Stimulated activated CD4-positive, alpha-beta T cell treated with anti-CD3 and anti-CD28 coated beads, TNF-alpha, amount 100 ng/mL, for 1 hour (primary cell): ENCODE results near the gene WDR17.

Experiments
- DNase-seq, 3 donors: peaks; one replicate each; pipeline ENCODE4 v3.0.0-alpha.2; 2020; ENCODE audit warnings: low read depth in 3 of 3, low spot score in 1 of 3

The WDR17 gene

DNA sequence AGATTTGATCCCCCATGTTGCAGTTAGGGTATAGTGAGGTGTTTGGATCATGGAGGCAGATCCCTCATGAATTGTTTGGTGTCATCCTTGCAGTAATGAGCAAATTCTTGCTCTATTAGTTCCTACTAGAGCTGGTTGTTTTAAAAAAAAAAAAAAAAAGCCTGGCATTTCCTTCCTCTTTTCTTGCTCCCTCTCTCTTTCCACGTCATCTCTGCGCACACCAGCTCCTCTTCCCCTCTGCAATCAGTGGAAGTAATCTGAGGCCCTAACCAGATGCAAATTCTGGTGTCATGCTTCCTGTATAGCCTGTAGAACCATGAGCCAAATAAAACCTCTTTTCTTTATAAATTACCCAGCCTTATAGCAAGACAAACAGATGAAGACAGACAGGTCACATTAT lies 24.5 kb downstream of the WDR17 start:
- no peak for DNase-seq

DNA sequence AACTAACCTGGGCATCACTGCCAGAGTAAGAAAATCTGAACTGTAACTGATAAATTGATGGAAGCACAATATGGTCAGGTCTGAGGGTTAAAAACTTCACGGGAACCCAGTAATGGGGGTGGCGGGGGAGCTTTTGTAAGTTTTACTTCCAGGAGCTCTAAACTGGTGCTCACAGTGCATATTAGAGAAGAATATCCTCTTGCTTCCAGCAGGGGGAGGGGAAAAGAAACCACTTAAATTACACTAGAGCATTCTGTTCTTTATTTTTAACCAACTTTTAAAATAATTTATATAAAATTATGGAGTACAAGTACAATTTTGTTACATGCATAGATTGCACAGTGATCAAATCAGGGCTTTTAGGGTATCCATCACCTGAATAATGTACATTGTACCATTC lies 33.7 kb downstream of the WDR17 start:
- DNase-seq: no peak

- no peak for DNase-seq
These were observed 36.9 kb downstream of the WDR17 start for GRCh38 chr4:176102414-176103063.

DNA sequence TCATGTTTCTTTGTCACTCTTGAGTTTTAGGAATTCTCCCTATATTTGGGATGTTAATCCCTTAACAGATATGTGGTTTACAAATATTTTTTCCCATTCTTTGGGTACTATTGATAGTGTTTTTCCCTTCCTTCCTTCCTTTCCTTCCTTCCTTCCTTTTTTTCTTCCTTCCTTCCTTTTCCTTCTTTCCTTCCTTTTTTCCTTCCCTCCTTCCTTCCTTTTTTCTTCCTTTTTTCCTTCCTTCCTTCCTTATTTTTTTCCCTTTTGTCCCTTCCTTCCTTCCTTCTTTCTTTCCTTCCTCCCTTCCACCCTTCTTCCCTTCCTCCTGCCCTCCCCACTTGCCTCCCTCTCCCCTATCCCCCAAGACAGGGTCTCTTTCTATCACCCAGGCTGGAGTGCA lies 42.1 kb downstream of the WDR17 start:
- no peak for DNase-seq

- no peak for DNase-seq
These were observed 58.2 kb downstream of the WDR17 start for GRCh38 chr4:176123710-176124407.

DNA sequence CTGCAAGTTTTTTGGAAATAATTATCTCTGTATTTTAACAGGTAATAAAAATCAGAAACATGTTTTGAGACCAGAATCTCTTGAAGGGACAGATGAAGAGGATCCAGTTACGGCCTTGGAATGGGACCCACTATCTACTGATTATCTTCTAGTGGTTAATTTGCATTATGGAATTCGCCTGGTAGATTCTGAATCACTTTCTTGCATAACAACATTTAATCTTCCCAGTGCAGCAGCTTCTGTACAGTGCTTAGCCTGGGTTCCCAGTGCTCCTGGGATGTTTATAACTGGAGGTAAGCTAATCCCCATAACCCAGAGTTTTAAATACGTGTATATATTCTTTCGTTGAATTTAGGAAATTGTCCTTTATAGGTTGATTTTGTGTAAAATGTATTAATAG lies 59.4 kb downstream of the WDR17 start:
- DNase-seq: no peak

DNA sequence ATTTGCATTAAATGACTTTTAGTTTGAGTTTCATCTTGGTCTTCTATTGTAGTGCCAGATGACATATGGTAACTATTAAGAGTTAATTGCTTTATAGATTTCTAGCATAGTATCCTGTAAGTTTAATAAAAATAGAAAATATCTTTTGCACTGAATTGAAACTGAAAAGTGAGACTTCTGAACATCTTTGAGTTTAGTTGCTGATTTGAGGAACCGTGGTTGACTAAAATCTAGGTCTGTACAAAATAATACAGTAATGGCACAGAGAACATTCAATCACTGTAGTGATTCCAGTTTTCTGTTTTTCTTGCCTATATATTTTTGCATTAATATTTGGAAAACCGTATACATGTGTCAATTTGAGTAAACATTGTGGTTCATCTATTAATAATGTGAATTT lies 69.0 kb downstream of the WDR17 start:
- no peak for DNase-seq

DNA sequence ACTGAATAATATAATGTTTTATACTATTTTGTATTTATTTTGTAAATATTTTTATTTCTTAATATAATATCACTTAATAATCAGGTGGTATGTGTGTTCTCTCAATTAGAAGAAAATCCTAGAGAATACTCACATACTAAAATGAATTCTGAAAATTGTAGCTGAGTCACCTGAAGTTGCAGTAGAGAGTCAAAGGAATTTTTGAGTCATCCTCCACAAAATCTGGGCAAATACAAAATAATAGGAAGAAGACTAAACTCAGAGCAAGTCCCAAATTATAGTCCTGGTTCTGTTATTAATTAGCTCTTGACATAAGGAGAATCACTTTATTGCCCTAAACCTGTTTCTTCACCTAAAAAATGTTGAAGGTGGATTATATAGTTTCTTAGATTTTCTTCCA lies 72.0 kb downstream of the WDR17 start:
- no peak for DNase-seq

DNA sequence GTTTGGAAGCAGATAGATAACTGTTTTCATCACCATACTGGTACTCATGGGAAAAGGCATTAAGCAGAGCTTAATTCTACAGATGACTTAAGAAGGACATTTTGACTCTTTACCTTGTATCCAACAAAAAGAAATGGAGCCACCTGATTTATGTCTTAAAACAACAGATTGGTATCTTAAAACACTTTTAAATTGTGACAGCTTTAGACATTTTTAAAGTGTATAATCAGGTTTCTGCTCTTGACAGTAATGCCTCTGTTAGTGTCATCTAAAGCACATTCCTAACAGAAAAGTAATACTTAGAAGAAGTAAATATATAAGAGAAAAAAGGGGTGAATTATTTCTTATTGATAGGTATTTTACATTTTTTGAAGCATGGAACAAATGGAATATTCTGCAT lies 73.9 kb downstream of the WDR17 start:
- DNase-seq: no peak

DNA sequence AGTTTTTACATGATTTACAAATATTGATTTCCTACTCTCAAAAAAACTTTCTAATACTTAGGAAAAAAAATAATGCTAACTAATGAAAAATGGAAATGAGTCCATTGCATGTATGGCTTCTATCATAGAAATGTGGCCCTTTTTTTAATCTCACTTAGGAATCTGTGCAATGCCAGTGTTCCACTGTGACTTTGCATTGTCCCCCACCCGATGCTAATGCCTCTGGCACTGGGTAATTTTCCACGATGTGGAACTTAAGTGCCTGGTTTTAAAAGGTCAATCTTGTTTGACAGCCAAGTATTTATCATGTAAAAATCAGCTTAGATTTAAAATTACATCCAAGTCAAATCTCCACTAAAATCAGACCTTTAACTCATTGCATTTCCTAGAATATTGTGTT lies 76.6 kb downstream of the WDR17 start:
- no peak for DNase-seq

DNA sequence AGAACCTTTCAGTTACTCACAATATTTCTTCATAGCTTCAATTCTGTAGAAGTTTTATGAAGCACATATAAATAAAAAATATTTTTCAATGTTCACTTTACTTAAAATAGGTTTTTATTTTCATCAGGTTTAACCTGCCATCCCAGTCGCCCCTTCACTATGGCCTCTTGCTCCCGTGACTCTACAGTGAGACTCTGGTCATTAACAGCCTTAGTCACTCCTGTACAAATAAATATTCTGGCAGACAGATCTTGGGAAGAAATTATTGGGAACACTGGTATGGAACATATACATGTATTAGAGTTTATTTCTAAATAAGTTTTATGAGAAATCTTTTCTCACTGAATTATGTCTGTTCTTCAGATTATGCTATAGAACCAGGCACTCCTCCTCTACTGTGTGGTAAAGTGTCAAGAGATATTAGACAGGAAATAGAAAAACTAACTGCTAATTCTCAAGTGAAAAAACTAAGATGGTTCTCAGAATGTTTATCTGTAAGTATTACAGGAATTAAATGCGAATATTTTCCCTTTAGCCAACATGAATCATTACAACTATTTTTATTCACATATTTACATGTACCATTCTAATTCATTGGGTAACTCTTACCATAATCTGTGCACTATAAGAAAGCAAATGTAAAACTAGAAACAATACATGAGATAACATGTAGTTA lies 84.2 kb downstream of the WDR17 start:
- no peak for DNase-seq

DNA sequence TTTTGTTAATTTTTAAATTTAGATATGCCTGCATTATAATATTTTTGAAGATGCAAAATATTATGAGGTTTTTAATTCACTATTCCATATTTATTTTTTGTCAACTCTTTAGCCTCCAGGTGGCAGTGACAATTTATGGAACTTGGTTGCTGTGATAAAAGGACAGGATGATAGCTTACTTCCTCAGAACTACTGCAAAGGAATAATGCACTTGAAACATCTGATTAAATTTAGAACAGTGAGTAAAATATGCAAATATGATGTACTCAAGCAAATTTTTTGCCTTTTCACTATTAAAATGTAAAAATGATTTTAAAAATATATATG lies 84.7 kb downstream of the WDR17 start:
- DNase-seq: no peak

DNA sequence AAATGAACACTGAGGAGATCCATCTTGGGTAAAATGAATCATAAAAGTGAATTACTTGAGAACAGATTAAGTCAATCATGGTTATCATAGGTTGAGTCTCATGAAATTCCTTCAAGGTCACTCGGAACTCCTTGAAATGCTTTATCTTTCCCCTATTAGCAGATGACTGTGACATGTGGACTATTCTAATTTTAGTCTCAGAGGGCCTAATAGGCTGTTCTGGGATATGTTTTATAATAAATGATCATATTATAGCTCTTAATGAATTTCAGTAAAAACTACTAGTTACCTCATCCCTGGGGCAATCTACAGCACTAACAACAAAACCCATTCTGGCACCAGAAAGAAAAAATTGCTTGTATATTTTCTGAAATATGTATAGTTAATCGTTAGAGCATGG lies 85.1 kb downstream of the WDR17 start:
- no peak for DNase-seq

DNA sequence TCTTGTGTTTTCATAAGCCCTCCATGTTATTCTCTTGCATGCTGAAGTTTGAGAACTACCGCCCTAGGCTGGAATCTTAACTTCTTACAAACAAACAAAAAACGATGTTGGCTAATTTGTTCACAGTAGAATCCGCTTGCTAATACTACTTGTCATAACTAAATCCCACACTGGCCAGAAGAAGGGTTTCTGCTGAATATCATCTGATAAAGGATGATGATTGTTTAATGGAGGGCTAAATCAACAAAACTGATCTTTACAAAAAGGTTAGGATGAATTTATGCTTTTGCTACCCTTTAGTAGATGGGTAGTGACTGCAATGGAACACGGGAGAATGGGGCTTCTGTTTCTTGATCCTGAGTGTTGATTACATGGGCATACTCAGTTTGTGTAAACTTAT lies 87.5 kb downstream of the WDR17 start:
- no peak for DNase-seq

GRCh38 chr4:176156656-176157055 lies 91.0 kb downstream of the WDR17 start:
- no peak for DNase-seq

GRCh38 chr4:176163041-176163440 lies 97.4 kb downstream of the WDR17 start:
- DNase-seq: no peak

DNA sequence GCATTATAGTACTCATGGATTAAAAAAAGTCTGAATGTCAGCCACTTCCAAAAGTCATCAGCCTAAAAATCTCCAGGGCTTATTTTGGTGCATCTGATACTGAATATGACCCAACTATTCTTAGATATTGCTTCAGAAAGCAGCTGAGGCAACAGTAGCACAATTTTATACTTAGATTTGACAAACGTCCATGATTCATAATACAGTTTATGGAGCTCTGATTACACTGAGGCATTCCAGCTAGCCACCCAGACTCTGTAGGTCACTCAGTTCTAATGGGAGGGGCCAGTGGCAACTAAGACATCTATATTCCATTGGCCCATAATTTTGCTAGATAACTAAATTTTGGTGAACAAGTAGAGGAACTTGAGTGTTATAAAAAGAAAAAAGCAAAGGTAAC lies 119.4 kb downstream of the WDR17 start:
- no peak for DNase-seq

DNA sequence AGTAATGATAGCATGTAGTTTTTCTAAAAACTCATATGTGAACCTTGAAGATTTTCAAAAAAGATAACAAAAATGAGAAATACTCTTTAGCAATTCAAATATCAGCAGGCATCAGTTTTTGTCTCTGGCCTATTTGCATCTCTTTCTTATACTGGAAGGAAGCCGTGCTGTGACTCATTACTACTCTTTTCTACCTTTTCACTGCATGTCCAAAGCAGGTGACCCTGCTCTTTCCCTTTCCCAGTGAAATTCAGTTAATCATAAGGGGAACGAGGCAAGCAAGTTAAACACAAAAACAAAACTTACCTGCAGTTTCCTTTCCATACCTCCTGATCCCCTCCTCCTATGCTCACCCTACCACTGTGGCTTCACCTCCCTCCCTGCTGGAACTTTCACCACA lies 120.4 kb downstream of the WDR17 start:
- DNase-seq: no peak

- DNase-seq: no peak
These were observed 121.2 kb downstream of the WDR17 start for GRCh38 chr4:176186671-176187395.

DNA sequence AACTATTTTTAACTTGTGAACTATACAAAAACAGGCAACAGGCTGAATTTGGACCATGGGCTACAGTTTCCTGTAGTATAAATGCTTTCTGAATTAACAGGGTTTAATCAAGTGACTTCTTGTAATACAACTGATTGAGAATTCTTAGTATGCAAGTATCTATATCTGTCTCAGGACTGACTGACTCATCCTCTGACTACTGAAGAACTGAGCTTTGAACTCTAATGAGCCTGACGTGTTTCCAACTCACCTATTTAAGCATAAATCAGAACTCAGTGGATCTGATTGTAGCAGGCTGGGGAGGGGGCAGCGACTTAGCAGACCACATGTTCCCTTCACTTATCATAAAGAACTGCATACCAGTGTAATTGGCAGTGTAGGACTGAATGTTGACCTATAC lies 122.0 kb downstream of the WDR17 start:
- DNase-seq: no peak

DNA sequence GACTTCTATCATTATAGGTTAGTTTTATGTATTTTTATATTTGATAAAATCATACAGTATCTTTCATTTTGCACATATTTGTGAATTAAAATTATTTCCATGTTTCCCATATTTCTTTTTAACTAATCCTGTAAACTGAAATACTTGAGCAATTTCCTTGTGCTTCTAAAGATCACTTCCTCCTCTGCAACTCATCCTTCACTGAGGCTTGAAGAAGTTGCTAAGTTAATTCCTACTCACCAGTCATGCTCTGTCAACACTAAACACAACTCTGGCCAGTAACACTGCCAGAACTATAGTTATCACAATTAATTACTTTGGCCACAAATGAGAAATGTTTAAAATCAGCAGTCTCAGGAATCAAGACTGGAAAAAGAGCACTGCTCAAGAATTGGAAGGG lies 123.0 kb downstream of the WDR17 start:
- no peak for DNase-seq
